GM10248 (cell line): ENCODE measurements around the gene CDC42EP4.
"Not testable (repeated sequence)": the region's sequence is repeated elsewhere in the genome, so short reads cannot be mapped to it uniquely, and the experiment has no call there.

Source experiments
- CTCF ChIA-PET: fragments of 300-600 bp; sonication (Branson Sonifier 250); formaldehyde crosslinking; extraction: SDS; loops from one replicate; lab custom pipeline; 2021; ENCODE audit warnings: antibody characterized with exemption; lab: Yijun Ruan, JAX
- POLR2A ChIA-PET: fragments of 350-650 bp; sonication (Branson Sonifier 250); formaldehyde crosslinking; extraction: SDS; loops from one replicate; lab custom pipeline; 2020; ENCODE audit warnings: antibody characterized with exemption; lab: Yijun Ruan, JAX
- DNase-seq: peaks from one replicate; pipeline ENCODE4 v3.0.0; 2012; ENCODE audit errors: extremely low spot score
- TF ChIP-seq, protein P1 (sequence below): IDR thresholded peaks from 2 replicates; pipeline ENCODE4 v1.5.1; 2012; ENCODE audit warnings: mild to moderate bottlenecking, low read depth; ENCODE audit errors: extremely low read depth, missing control alignments, control extremely low read depth

The CDC42EP4 gene

DNA sequence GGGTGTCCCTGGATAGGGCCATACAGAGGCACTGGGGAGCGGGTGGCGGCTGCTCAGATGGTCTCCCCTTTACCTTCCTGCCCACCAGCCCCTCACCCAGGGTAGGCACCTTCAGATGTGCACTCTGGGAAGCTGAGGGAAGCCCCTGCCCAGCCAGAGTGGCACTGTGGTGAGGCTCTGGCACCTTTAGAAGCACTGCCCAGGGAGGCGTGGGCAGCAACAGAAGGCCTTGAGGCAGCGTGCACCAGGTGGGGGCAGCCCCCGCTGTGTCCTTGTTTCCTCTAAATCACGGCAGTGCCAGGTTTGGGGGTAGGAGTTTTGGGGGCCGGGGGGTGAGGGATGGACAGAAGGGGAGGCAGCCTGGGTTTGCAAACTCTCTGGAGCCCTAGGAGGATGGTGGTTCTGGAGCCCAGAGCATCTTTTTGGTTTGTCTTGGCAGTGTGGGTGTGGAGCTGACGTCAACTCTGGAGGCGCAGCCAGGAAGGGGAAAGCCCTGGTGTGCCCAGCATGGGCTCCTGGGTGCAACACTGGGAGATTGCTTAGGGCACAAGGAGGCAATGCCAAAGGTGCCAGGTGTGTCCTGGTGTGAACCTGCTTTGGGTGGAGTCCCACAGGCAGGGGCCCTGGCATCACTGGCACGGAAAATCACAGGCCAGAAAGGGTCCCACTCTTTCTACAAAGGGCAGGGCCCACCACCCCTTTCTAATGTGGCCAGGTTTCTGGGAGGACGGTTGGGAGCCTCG, 23.1 kb upstream of the CDC42EP4 start:
- TF ChIP-seq, protein P1, sequence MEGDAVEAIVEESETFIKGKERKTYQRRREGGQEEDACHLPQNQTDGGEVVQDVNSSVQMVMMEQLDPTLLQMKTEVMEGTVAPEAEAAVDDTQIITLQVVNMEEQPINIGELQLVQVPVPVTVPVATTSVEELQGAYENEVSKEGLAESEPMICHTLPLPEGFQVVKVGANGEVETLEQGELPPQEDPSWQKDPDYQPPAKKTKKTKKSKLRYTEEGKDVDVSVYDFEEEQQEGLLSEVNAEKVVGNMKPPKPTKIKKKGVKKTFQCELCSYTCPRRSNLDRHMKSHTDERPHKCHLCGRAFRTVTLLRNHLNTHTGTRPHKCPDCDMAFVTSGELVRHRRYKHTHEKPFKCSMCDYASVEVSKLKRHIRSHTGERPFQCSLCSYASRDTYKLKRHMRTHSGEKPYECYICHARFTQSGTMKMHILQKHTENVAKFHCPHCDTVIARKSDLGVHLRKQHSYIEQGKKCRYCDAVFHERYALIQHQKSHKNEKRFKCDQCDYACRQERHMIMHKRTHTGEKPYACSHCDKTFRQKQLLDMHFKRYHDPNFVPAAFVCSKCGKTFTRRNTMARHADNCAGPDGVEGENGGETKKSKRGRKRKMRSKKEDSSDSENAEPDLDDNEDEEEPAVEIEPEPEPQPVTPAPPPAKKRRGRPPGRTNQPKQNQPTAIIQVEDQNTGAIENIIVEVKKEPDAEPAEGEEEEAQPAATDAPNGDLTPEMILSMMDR: no peak
- POLR2A ChIA-PET: no interaction called here
- no peak for DNase-seq
- CTCF ChIA-PET: no interaction called here

DNA sequence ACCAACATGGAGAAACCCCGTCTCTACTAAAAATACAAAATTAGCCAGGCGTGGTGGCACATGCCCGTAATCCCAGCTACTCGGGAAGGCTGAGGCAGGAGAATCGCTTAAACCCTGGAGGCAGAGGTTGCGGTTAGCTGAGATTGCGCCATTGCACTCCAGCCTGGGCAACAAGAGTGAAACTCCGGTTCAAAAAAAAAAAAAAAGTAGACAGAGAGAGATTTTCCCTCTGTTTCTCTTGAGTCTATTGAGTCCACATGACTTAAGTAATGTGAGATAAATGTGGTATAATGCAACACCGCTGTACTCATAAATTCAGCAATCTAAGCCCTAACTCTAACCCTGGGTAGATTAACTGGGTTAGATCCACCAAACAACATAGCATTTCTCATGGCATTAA, 21.6 kb upstream of the CDC42EP4 start:
- DNase-seq, POLR2A ChIA-PET, CTCF ChIA-PET: not testable (repeated sequence)

GRCh38 chr17:73331060-73331459, 19.3 kb upstream of the CDC42EP4 start:
- TF ChIP-seq, protein P1: no peak
- DNase-seq: no peak
- CTCF ChIA-PET: no interaction called here
- POLR2A ChIA-PET: no interaction called here

DNA sequence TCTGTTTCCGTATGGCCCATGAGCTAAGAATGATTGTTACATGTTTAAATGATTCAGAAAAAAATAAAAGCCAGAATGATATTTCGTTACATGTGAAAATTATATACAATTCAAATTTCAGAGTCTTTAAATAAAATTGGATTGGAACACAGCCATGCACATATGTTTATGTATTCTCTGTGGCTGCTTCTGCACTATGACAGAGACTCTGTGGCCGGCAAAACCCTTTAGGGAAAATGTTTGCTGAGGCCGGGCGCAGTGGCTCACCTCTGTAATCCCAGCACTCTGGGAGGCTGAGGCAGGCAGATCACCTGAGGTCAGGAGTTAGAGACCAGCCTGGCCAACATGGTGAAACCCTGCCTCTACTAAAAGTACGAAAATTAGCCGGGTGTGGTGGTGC, 15.9 kb upstream of the CDC42EP4 start:
- no peak for DNase-seq
- TF ChIP-seq, protein P1: no peak
- ChIA-PET POLR2A (no interaction called here), CTCF (interaction anchor here (1.4 to 2.0 kb wide), 2 partner anchors 9 to 42 kb away, joined by 3 to 7 read pairs; no protein-coding TSS in a partner anchor)

- ChIA-PET CTCF (no interaction called here), POLR2A (no interaction called here)
- TF ChIP-seq, protein P1: no peak
- DNase-seq: no peak
Measured at GRCh38 chr17:73325527-73325842, 13.7 kb upstream of the CDC42EP4 start.

GRCh38 chr17:73324711-73325526, 13.1 kb upstream of the CDC42EP4 start:
- ChIA-PET CTCF (no interaction called here), POLR2A (no interaction called here)
- no peak for DNase-seq
- TF ChIP-seq, protein P1: no peak

DNA sequence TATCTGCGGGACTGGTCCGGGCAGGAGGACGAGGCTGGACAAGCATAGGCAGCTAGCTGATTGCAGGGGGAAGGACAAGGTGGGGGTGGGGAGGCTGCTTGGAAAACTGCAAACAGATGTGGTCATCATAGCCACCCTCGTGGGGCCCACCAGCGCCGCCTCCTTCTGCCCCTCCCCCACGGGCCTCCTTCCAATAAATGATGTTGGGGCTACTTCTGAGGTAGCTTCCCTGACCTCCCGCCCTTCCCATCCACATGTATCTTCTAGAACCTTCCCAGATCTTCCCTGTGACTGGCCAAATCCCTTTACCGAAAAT, 12.3 kb upstream of the CDC42EP4 start:
- no peak for DNase-seq
- ChIA-PET POLR2A (no interaction called here), CTCF (interaction anchor here (0.9 to 1.3 kb wide), 2 partner anchors 12 to 21 kb away, joined by 3 read pairs; partner anchors contain the start of gene CDC42EP4)
- TF ChIP-seq, protein P1: no peak
